H9 (cell line): Measurements from ENCODE around the gene NPPC. TPM values are rescaled to one million over a fixed set of nuclear protein-coding genes. Genes with fewer than 3 reads are reported as not detected.

ENCODE experiments used
- DNase-seq: peaks from one replicate; pipeline ENCODE4 v3.0.0-alpha.2; 2017
- H2AFZ ChIP-seq: one replicate; pipeline ENCODE4 v1.6.1; 2013; ENCODE audit warnings: mild to moderate bottlenecking, low read length, control low read depth, moderate library complexity
- H2AK5ac ChIP-seq: 2 replicates; pipeline ENCODE4 v1.6.1; 2013; ENCODE audit warnings: low read length, control low read depth, mixed read lengths; ENCODE audit not compliant: insufficient read length
- H2BK120ac ChIP-seq: one replicate; pipeline ENCODE4 v1.6.1; 2013; ENCODE audit warnings: low read depth, mild to moderate bottlenecking, low read length, control low read depth, inconsistent platforms; ENCODE audit not compliant: poor library complexity, severe bottlenecking
- H2BK12ac ChIP-seq: 2 replicates; pipeline ENCODE4 v1.6.1; 2013; ENCODE audit warnings: low read length, control low read depth, mixed read lengths, low read depth; ENCODE audit not compliant: insufficient read length
- H2BK15ac ChIP-seq: 2 replicates; pipeline ENCODE4 v1.6.1; 2013; ENCODE audit warnings: low read depth, low read length, control low read depth
- H2BK20ac ChIP-seq: one replicate; pipeline ENCODE4 v1.6.1; 2013; ENCODE audit warnings: low read depth, mild to moderate bottlenecking, low read length, control low read depth, inconsistent platforms; ENCODE audit not compliant: poor library complexity, severe bottlenecking
- H2BK5ac ChIP-seq: 2 replicates; pipeline ENCODE4 v1.6.1; 2013; ENCODE audit warnings: low read length, control low read depth, mixed read lengths; ENCODE audit not compliant: insufficient read length
- H3K14ac ChIP-seq: 2 replicates; pipeline ENCODE4 v1.6.1; 2013; ENCODE audit warnings: low read length, control low read depth; ENCODE audit not compliant: insufficient read depth
- H3K18ac ChIP-seq: 2 replicates; pipeline ENCODE4 v1.6.1; 2013; ENCODE audit warnings: low read depth, mild to moderate bottlenecking, mixed read lengths, low read length, control low read depth; ENCODE audit not compliant: insufficient read length
- H3K23ac ChIP-seq: 2 replicates; pipeline ENCODE4 v1.6.1; 2013; ENCODE audit warnings: low read length, control low read depth, mixed read lengths, low read depth; ENCODE audit not compliant: insufficient read length
- H3K23me2 ChIP-seq: 2 replicates; pipeline ENCODE4 v1.6.1; 2013; ENCODE audit warnings: low read depth, mild to moderate bottlenecking, mixed read lengths, low read length, control low read depth; ENCODE audit not compliant: insufficient read length, poor library complexity, severe bottlenecking
- H3K27ac ChIP-seq: 2 replicates; pipeline ENCODE4 v1.5.1; 2013; ENCODE audit warnings: low read length, control low read depth, mixed read lengths, low read depth; ENCODE audit not compliant: insufficient read length
- H3K27me3 ChIP-seq: 2 replicates; pipeline ENCODE4 v1.6.1; 2013; ENCODE audit warnings: low read length, control low read depth, inconsistent platforms; ENCODE audit not compliant: insufficient read depth
- H3K4ac ChIP-seq: 2 replicates; pipeline ENCODE4 v1.6.1; 2013; ENCODE audit warnings: low read depth, mild to moderate bottlenecking, control low read depth, inconsistent platforms, low read length, moderate library complexity
- H3K4me1 ChIP-seq: 2 replicates; pipeline ENCODE4 v1.6.1; 2013; ENCODE audit warnings: low read length, control low read depth, inconsistent platforms; ENCODE audit not compliant: insufficient read depth
- H3K4me2 ChIP-seq: 2 replicates; pipeline ENCODE4 v1.6.1; 2013; ENCODE audit warnings: low read length, control low read depth, mixed read lengths; ENCODE audit not compliant: insufficient read length, insufficient read depth
- H3K56ac ChIP-seq: 2 replicates; pipeline ENCODE4 v1.6.1; 2013; ENCODE audit warnings: low read depth, mild to moderate bottlenecking, mixed read lengths, low read length, control low read depth; ENCODE audit not compliant: insufficient read length
- H3K79me1 ChIP-seq: 2 replicates; pipeline ENCODE4 v1.6.1; 2013; ENCODE audit warnings: low read depth, mild to moderate bottlenecking, moderate library complexity, low read length, control low read depth, inconsistent platforms; ENCODE audit not compliant: insufficient read depth, poor library complexity, severe bottlenecking
- H3K79me2 ChIP-seq: 2 replicates; pipeline ENCODE4 v1.6.1; 2013; ENCODE audit warnings: low read length, control low read depth, inconsistent platforms; ENCODE audit not compliant: insufficient read depth
- H3K9ac ChIP-seq: 2 replicates; pipeline ENCODE4 v1.6.1; 2013; ENCODE audit warnings: low read length, control low read depth, mixed read lengths; ENCODE audit not compliant: insufficient read length; ENCODE audit errors: extremely low read depth
- H3K9me3 ChIP-seq: one replicate; pipeline ENCODE4 v1.6.1; 2013; ENCODE audit warnings: low read depth, low read length, inconsistent platforms; ENCODE audit not compliant: control insufficient read depth
- H3T11ph ChIP-seq: one replicate; pipeline ENCODE4 v1.6.1; 2013; ENCODE audit warnings: mild to moderate bottlenecking, low read length, control low read depth, inconsistent platforms
- H4K20me1 ChIP-seq: one replicate; pipeline ENCODE4 v1.6.1; 2013; ENCODE audit not compliant: control insufficient read depth, insufficient read length, insufficient read depth
- H4K5ac ChIP-seq: 2 replicates; pipeline ENCODE4 v1.6.1; 2013; ENCODE audit warnings: low read depth, mild to moderate bottlenecking, mixed read lengths, low read length, control low read depth; ENCODE audit not compliant: insufficient read length
- H4K8ac ChIP-seq: replicated peaks from 2 replicates; pipeline ENCODE4 v1.6.1; 2013; ENCODE audit warnings: low read length, control low read depth, mixed read lengths, low read depth; ENCODE audit not compliant: insufficient read length
- H4K91ac ChIP-seq: 2 replicates; pipeline ENCODE4 v1.6.1; 2013; ENCODE audit warnings: low read depth, mild to moderate bottlenecking, moderate library complexity, mixed read lengths, low read length, control low read depth; ENCODE audit not compliant: insufficient read length
- H3K27ac Mint-ChIP-seq, 3 experiments: 2 replicates in 2 of 3; 3 replicates in 1 of 3; pipeline ENCODE4 v1.8.0; 2020 to 2021; ENCODE audit warnings: mixed read lengths in 3 of 3, mild to moderate bottlenecking in 1 of 3, moderate library complexity in 1 of 3
- H3K27me3 Mint-ChIP-seq: 2 replicates; pipeline ENCODE4 v1.8.0; 2021; ENCODE audit warnings: low read depth, mild to moderate bottlenecking, moderate library complexity, mixed read lengths
- H3K36me3 Mint-ChIP-seq, 3 experiments: 2 replicates in 2 of 3; 3 replicates in 1 of 3; pipeline ENCODE4 v1.8.0; 2020 to 2021; ENCODE audit warnings: low read depth in 3 of 3, mixed read lengths in 3 of 3; ENCODE audit not compliant: insufficient read depth in 1 of 3
- H3K4me1 Mint-ChIP-seq, 2 experiments: 2 replicates each; pipeline ENCODE4 v1.8.0; 2020; ENCODE audit warnings: mixed read lengths in 2 of 2
- H3K4me3 Mint-ChIP-seq, 2 experiments: 2 replicates in 1 of 2; 3 replicates in 1 of 2; pipeline ENCODE4 v1.8.0; 2020 to 2021; ENCODE audit warnings: mild to moderate bottlenecking in 2 of 2, mixed read lengths in 2 of 2, moderate library complexity in 1 of 2
- H3K9me3 Mint-ChIP-seq, 2 experiments: 2 replicates in 1 of 2; 3 replicates in 1 of 2; pipeline ENCODE4 v1.8.0; 2020; ENCODE audit warnings: mild to moderate bottlenecking in 2 of 2, mixed read lengths in 2 of 2, moderate library complexity in 1 of 2
- CTCF ChIP-seq: fragments of 200-600 bp; sonication (generic); conservative IDR thresholded peaks from 3 replicates; pipeline ENCODE4 v1.8.0; 2021; ENCODE audit warnings: antibody characterized with exemption, mild to moderate bottlenecking
- WGBS: extraction: QIAGEN DNeasy Blood & Tissue Kit; methylation state at CpG from one replicate; pipeline ENCODE4 v1.1.7; 2013; ENCODE audit warnings: missing lambda C conversion rate, low lambda C conversion rate, mixed read lengths; ENCODE audit not compliant: insufficient read length; ENCODE audit errors: extremely low coverage; 5-methylcytosine and 5-hydroxymethylcytosine counted together
- total RNA-seq: library from RNA; stranded (reverse); gene quantifications from 2 replicates; pipeline ENCODE4 v1.2.1, GENCODE V29; 2021

NPPC gene
- total RNA-seq, 1 experiment from 2014 or later: 1.1 TPM

DNA sequence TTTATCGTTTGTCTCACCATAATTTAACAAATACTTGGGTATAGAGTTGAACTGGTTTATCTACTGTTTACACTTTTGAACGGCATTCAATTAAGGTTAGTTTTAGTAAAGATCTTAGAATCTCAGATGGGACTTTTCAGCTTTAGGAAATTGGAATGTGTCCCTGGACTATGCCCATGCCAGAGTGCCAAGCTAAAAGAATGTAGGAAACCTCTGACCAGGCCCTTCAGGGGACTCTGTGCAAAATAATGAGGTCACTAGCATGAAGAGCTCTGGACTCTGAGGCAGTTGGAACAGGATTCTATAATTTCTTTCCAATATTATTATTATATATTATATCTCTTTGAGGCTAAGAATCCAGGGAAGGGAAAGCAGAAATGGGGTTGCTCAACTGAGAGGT, 48.8 kb upstream of the NPPC start:
- Histone ChIP-seq H3K18ac (no peak overlapping the region), H3K9ac (no peak overlapping the region), H3K4me1 (no peaks in the 10 kb centered on the region), H3K4me2 (no peak overlapping the region), H4K20me1 (no peaks in the 10 kb centered on the region), H3K79me2 (no peaks in the 10 kb centered on the region; the same call in 1 of the 2 replicates), H3K9me3 (no peaks in the 10 kb centered on the region), H3K27ac (no peak overlapping the region), H4K8ac (no peak overlapping the region), H3K56ac (no peak overlapping the region), H3K4ac (no peak overlapping the region), H3K79me1 (no peaks in the 10 kb centered on the region), H2BK15ac (no peak overlapping the region), H3K23me2 (no peaks in the 10 kb centered on the region), H2BK20ac (no peak overlapping the region), H2BK12ac (no peak overlapping the region), H3K14ac (no peak overlapping the region), H2AK5ac (no peak overlapping the region), H3K23ac (no peak overlapping the region), H2BK120ac (no peak overlapping the region), H4K5ac (no peak overlapping the region), H2AFZ (no peak overlapping the region), H3K27me3 (no peaks in the 10 kb centered on the region), H2BK5ac (no peak overlapping the region), H3T11ph (no peak overlapping the region), H4K91ac (no peak overlapping the region)
- WGBS: no CpG with 5 or more reads among the region's 2 CpGs
- no peak overlapping the region for H3K4me3 Mint-ChIP-seq
- H3K27me3 Mint-ChIP-seq: no peaks in the 10 kb centered on the region
- peaks cover 6% of the 10 kb centered on the region in 2 experiments; a peak in 1 of 4 replicates for H3K4me1 Mint-ChIP-seq
- TF ChIP-seq CTCF: no peak
- no peak for DNase-seq
- H3K9me3 Mint-ChIP-seq: peaks cover 0 to 2% of the 10 kb centered on the region in 2 experiments; a peak in 1 of 5 replicates
- H3K36me3 Mint-ChIP-seq: peaks cover 0 to 4% (median 3%) of the 10 kb centered on the region in 3 experiments; a peak in 2 of 7 replicates
- no peak overlapping the region for H3K27ac Mint-ChIP-seq
